PC-3 (cell line): Measurements from ENCODE around the gene ACTN4.

ENCODE experiments used
- CTCF ChIP-seq: fragments of 300-600 bp; sonication (generic); conservative IDR thresholded peaks from 2 replicates; pipeline ENCODE4 v1.5.1; 2017; ENCODE audit warnings: antibody characterized with exemption, low read depth, mild to moderate bottlenecking, low read length
- EZH2phosphoT487 ChIP-seq: fragments of 300-600 bp; sonication (generic); IDR thresholded peaks from 2 replicates; pipeline ENCODE4 v1.6.1; 2018; ENCODE audit warnings: mild to moderate bottlenecking, antibody characterized with exemption, low read length, borderline replicate concordance

GRCh38 chr19:38682872-38683392 lies 35.5 kb downstream of the ACTN4 start:
- no peak for TF ChIP-seq CTCF
- no peak for TF ChIP-seq EZH2phosphoT487
